Measurements from ENCODE around the gene SEC24D.

SEC24D gene

GRCh38 chr4:118753096-118753495 is 82.8 kb downstream of the SEC24D start:
- peaks cover 3% of the 10 kb centered on the region for H3F3A ChIP-seq (ENCODE audit: control insufficient read depth, insufficient read depth)
- peaks cover 45% of the 10 kb centered on the region for H3K36me3 ChIP-seq (ENCODE audit: control insufficient read depth, low read length)
- H3K4me3 ChIP-seq (ENCODE audit: low read length): no peak overlapping the region
- H3K4me2 ChIP-seq (ENCODE audit: low read length): no peak overlapping the region
- H3K4me1 ChIP-seq (ENCODE audit: control insufficient read depth, low read length): peaks cover 46% of the 10 kb centered on the region
- H3K9me2 ChIP-seq (replicated peaks; ENCODE audit: control insufficient read depth, low read length): no peaks in the 10 kb centered on the region
- TF ChIP-seq EZH2phosphoT487 (IDR thresholded peaks at IDR 0.05; ENCODE audit: borderline replicate concordance, low read length): no peak
- no peak for TF ChIP-seq CTCF (IDR thresholded peaks at IDR 0.05; ENCODE audit: low read depth, low read length, poor library complexity, severe bottlenecking)
- no peaks in the 10 kb centered on the region for H3K9me3 ChIP-seq (ENCODE audit: control insufficient read depth, insufficient read depth, low read length)
- no peaks in the 10 kb centered on the region for H4K20me1 ChIP-seq (ENCODE audit: control insufficient read depth, insufficient read depth, low read depth, low read length)
- no peak overlapping the region for H3K27ac ChIP-seq (ENCODE audit: low read depth, low read length)
- no peaks in the 10 kb centered on the region for H3K79me2 ChIP-seq (ENCODE audit: control insufficient read depth, low read length)
- H3K27me3 ChIP-seq (ENCODE audit: control insufficient read depth, low read length): no peaks in the 10 kb centered on the region

- Histone ChIP-seq H3K4me3 (ENCODE audit: low read length) (no peak overlapping the region), H3K36me3 (ENCODE audit: control insufficient read depth, low read length) (peaks cover 44% of the 10 kb centered on the region), H3K4me1 (ENCODE audit: control insufficient read depth, low read length) (peaks cover 41% of the 10 kb centered on the region), H3K79me2 (ENCODE audit: control insufficient read depth, low read length) (no peaks in the 10 kb centered on the region), H3F3A (ENCODE audit: control insufficient read depth, insufficient read depth) (0 out of 2 replicates have a peak, but pooled peaks cover 2% of the 10 kb centered on the region), H3K9me3 (ENCODE audit: control insufficient read depth, insufficient read depth, low read length) (no peaks in the 10 kb centered on the region), H4K20me1 (ENCODE audit: control insufficient read depth, insufficient read depth, low read depth, low read length) (no peaks in the 10 kb centered on the region), H3K27me3 (ENCODE audit: control insufficient read depth, low read length) (no peaks in the 10 kb centered on the region), H3K9me2 (replicated peaks; ENCODE audit: control insufficient read depth, low read length) (no peaks in the 10 kb centered on the region), H3K4me2 (ENCODE audit: low read length) (no peak overlapping the region), H3K27ac (ENCODE audit: low read depth, low read length) (no peak overlapping the region)
- TF ChIP-seq EZH2phosphoT487 (IDR thresholded peaks at IDR 0.05; ENCODE audit: borderline replicate concordance, low read length) (no peak), CTCF (IDR thresholded peaks at IDR 0.05; ENCODE audit: low read depth, low read length, poor library complexity, severe bottlenecking) (no peak)
Observed at GRCh38 chr4:118752551-118752950, 83.4 kb downstream of the SEC24D start.

GRCh38 chr4:118751629-118752323 is 84.2 kb downstream of the SEC24D start:
- Histone ChIP-seq H3K4me3 (ENCODE audit: low read length) (no peak overlapping the region), H3K4me2 (ENCODE audit: low read length) (no peak overlapping the region), H3K36me3 (ENCODE audit: control insufficient read depth, low read length) (peaks cover 36% of the 10 kb centered on the region), H3K27me3 (ENCODE audit: control insufficient read depth, low read length) (no peaks in the 10 kb centered on the region), H3K4me1 (ENCODE audit: control insufficient read depth, low read length) (peaks cover 33% of the 10 kb centered on the region), H3K79me2 (ENCODE audit: control insufficient read depth, low read length) (no peaks in the 10 kb centered on the region), H3K9me3 (ENCODE audit: control insufficient read depth, insufficient read depth, low read length) (no peaks in the 10 kb centered on the region), H3K27ac (ENCODE audit: low read depth, low read length) (no peak overlapping the region), H3F3A (ENCODE audit: control insufficient read depth, insufficient read depth) (0 out of 2 replicates have a peak, but pooled peaks cover 2% of the 10 kb centered on the region), H4K20me1 (ENCODE audit: control insufficient read depth, insufficient read depth, low read depth, low read length) (no peaks in the 10 kb centered on the region), H3K9me2 (replicated peaks; ENCODE audit: control insufficient read depth, low read length) (no peaks in the 10 kb centered on the region)
- TF ChIP-seq EZH2phosphoT487 (IDR thresholded peaks at IDR 0.05; ENCODE audit: borderline replicate concordance, low read length): no peak
- no peak for TF ChIP-seq CTCF (IDR thresholded peaks at IDR 0.05; ENCODE audit: low read depth, low read length, poor library complexity, severe bottlenecking)

All from DOHH2 (cell line).